Measurements from ENCODE around the gene PCGF2. TPM values are rescaled to one million over a fixed set of nuclear protein-coding genes. Genes with fewer than 3 reads are reported as not detected.
A peak's percentile ranks its signal among the peaks of the same experiment; 100 is the strongest.

Gene PCGF2
- total and polyA plus RNA-seq, 2 donors from 2014 or later = 62.2 to 111 TPM

DNA sequence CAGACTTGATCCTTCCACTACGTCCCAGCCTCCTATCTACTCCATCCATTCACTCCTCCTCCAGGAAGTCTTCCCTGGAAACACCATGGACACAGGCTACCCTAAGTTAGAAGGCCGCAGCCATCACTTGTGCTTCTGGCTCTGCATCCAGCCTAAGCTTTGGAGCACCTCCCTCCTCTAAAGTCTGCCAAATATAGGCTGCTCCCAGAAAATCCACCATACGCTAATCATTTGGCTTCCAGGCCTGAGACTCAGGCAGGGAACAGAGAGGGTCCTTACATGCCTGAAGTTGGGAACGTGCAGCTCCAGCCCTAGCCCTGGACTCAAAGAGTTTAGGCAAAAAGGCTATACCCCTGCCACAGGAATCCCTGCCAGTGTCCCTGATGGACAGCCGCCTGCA, 6.7 kb downstream of the PCGF2 start:
- no peaks in the 10 kb centered on the region for H3K27me3 ChIP-seq (ENCODE audit: control insufficient read depth, insufficient read depth, low read length)
- peaks cover 0 to 28% (median 19%) of the 10 kb centered on the region in 3 donors for H3K36me3 ChIP-seq (ENCODE audit: control insufficient read depth in 2 of 3, insufficient read depth in 3 of 3, low read length in 3 of 3)
- H3K4me3 ChIP-seq (ENCODE audit: low read length in 3 of 3) = no peak overlapping the region
- peaks cover 0 to 29% (median 21%) of the 10 kb centered on the region in 3 donors for H3K4me1 ChIP-seq (ENCODE audit: control insufficient read depth in 2 of 3, insufficient read depth in 2 of 3, low read depth in 1 of 3, low read length in 3 of 3)
- no peak for TF ChIP-seq CTCF (IDR thresholded peaks at IDR 0.05; ENCODE audit: borderline replicate concordance, extremely low read depth, insufficient read depth)
- H3K9ac ChIP-seq (ENCODE audit: low read length in 3 of 3) = no peak overlapping the region
- intact Hi-C loops (cut with DNase I) = no loop called here
- FAIRE-seq (no peak), DNase-seq (no peak)
- peak overlapping the region in 1 of 2 donors; percentile 74 for H3K27ac ChIP-seq (ENCODE audit: low read depth in 2 of 2, low read length in 2 of 2)
- H3K9me3 ChIP-seq (ENCODE audit: control insufficient read depth in 2 of 3, insufficient read depth in 1 of 3, low read length in 3 of 3) = no peaks in the 10 kb centered on the region

DNA sequence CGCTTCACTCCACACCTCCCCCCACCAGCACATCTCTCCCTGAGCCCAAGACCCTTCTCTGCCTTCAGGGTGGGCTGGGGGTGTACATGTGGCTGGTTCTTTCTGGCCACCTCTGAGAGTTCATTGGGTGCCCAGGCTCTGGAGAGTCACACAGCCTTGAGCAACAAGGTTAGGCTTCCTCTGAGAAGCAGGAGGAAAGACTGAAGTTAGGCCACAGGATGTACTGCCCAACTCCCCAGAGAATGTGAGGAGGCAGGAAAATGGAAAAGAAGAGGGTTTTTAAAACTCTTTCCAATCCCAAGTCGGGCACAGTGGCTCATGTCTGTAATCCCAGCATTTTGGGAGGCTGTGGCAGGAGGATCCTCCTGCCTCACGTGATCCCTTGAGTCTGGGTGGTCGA, 7.3 kb downstream of the PCGF2 start:
- no peak overlapping the region for H3K27ac ChIP-seq (ENCODE audit: low read depth in 2 of 2, low read length in 2 of 2)
- no peak overlapping the region for H3K9ac ChIP-seq (ENCODE audit: low read length in 3 of 3)

GRCh38 chr17:38740044-38740443, 8.1 kb downstream of the PCGF2 start:
- FAIRE-seq (no peak), DNase-seq (peak in 1 of 5 donors; percentile 55)
- no peak overlapping the region for H3K4me3 ChIP-seq (ENCODE audit: low read length in 3 of 3)
- intact Hi-C loops (cut with DNase I) = no loop called here
- H3K27me3 ChIP-seq (ENCODE audit: control insufficient read depth, insufficient read depth, low read length) = no peaks in the 10 kb centered on the region
- H3K9me3 ChIP-seq (ENCODE audit: control insufficient read depth in 2 of 3, insufficient read depth in 1 of 3, low read length in 3 of 3) = no peaks in the 10 kb centered on the region
- peaks cover 0 to 35% (median 19%) of the 10 kb centered on the region in 3 donors for H3K36me3 ChIP-seq (ENCODE audit: control insufficient read depth in 2 of 3, insufficient read depth in 3 of 3, low read length in 3 of 3)
- no peak overlapping the region for H3K27ac ChIP-seq (ENCODE audit: low read depth in 2 of 2, low read length in 2 of 2)
- peaks cover 0 to 24% (median 20%) of the 10 kb centered on the region in 3 donors for H3K4me1 ChIP-seq (ENCODE audit: control insufficient read depth in 2 of 3, insufficient read depth in 2 of 3, low read depth in 1 of 3, low read length in 3 of 3)
- no peak overlapping the region for H3K9ac ChIP-seq (ENCODE audit: low read length in 3 of 3)
- no peak for TF ChIP-seq CTCF (IDR thresholded peaks at IDR 0.05; ENCODE audit: borderline replicate concordance, extremely low read depth, insufficient read depth)

More for the DNA sequence above, 7.3 kb downstream of the PCGF2 start:
- no peak for DNase-seq
- no peak overlapping the region for H3K4me3 ChIP-seq (ENCODE audit: low read length in 3 of 3)
- H3K9me3 ChIP-seq (ENCODE audit: control insufficient read depth in 2 of 3, insufficient read depth in 1 of 3, low read length in 3 of 3) = no peaks in the 10 kb centered on the region
- no peak for FAIRE-seq
- no peak for TF ChIP-seq CTCF (IDR thresholded peaks at IDR 0.05; ENCODE audit: borderline replicate concordance, extremely low read depth, insufficient read depth)
- intact Hi-C loops (cut with DNase I) = no loop called here
- H3K36me3 ChIP-seq (ENCODE audit: control insufficient read depth in 2 of 3, insufficient read depth in 3 of 3, low read length in 3 of 3) = peaks cover 0 to 30% (median 19%) of the 10 kb centered on the region in 3 donors
- H3K27me3 ChIP-seq (ENCODE audit: control insufficient read depth, insufficient read depth, low read length) = no peaks in the 10 kb centered on the region
- H3K4me1 ChIP-seq (ENCODE audit: control insufficient read depth in 2 of 3, insufficient read depth in 2 of 3, low read depth in 1 of 3, low read length in 3 of 3) = peaks cover 0 to 23% (median 20%) of the 10 kb centered on the region in 3 donors

DNA sequence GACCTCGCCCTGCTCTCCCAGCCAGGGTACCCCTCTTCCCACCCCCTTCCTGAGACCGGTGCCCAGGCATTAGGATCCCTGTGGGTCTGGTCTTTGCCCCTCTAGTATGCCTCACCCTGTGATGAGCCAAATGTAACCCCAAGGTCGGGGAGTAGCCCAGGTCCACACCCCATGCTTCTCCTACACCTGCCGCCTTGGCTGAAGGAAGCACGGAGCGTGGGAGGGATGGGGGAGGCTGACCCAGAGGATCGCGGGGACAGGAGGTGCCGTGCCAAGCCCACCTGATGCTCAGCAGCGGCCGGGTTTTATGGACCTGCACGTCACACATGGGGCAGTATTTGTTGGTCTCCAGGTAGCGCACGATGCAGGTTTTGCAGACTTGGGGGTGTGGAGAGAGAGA, 8.8 kb downstream of the PCGF2 start:
- peaks cover 0 to 28% (median 21%) of the 10 kb centered on the region in 3 donors for H3K4me1 ChIP-seq (ENCODE audit: control insufficient read depth in 2 of 3, insufficient read depth in 2 of 3, low read depth in 1 of 3, low read length in 3 of 3)

More for the DNA sequence above, 8.8 kb downstream of the PCGF2 start:
- Histone ChIP-seq H3K9ac (ENCODE audit: low read length in 3 of 3) (no peak overlapping the region), H3K36me3 (ENCODE audit: control insufficient read depth in 2 of 3, insufficient read depth in 3 of 3, low read length in 3 of 3) (peaks cover 0 to 35% (median 19%) of the 10 kb centered on the region in 3 donors), H3K4me3 (ENCODE audit: low read length in 3 of 3) (no peak overlapping the region), H3K27ac (ENCODE audit: low read depth in 2 of 2, low read length in 2 of 2) (no peak overlapping the region), H3K9me3 (ENCODE audit: control insufficient read depth in 2 of 3, insufficient read depth in 1 of 3, low read length in 3 of 3) (no peaks in the 10 kb centered on the region), H3K27me3 (ENCODE audit: control insufficient read depth, insufficient read depth, low read length) (no peaks in the 10 kb centered on the region)
- intact Hi-C loops (cut with DNase I) = no loop called here
- FAIRE-seq (no peak), DNase-seq (no peak)
- no peak for TF ChIP-seq CTCF (IDR thresholded peaks at IDR 0.05; ENCODE audit: borderline replicate concordance, extremely low read depth, insufficient read depth)
